ENCODE data around the gene CKAP2L.
"Not testable (repeated sequence)": the region's sequence is repeated elsewhere in the genome, so short reads cannot be mapped to it uniquely, and the experiment has no call there.

Gene CKAP2L

GRCh38 chr2:112706947-112707346 is 57.5 kb downstream of the CKAP2L start:
- not testable (repeated sequence) for DNase-seq

GRCh38 chr2:112706170-112706664 is 58.2 kb downstream of the CKAP2L start:
- no peak for DNase-seq

GRCh38 chr2:112705575-112705974 is 58.8 kb downstream of the CKAP2L start:
- no peak for DNase-seq

GRCh38 chr2:112703684-112704083 is 60.7 kb downstream of the CKAP2L start:
- no peak for DNase-seq

GRCh38 chr2:112701052-112701451 is 63.4 kb downstream of the CKAP2L start:
- no peak for DNase-seq

GRCh38 chr2:112699984-112700667 is 64.3 kb downstream of the CKAP2L start:
- DNase-seq = no peak

- DNase-seq = no peak
Observed at GRCh38 chr2:112698834-112699515, 65.4 kb downstream of the CKAP2L start.

GRCh38 chr2:112694182-112694581 is 70.2 kb downstream of the CKAP2L start:
- DNase-seq = no peak

- DNase-seq = no peak
Observed at GRCh38 chr2:112693596-112693995, 70.8 kb downstream of the CKAP2L start.

GRCh38 chr2:112692918-112693317 is 71.5 kb downstream of the CKAP2L start:
- DNase-seq = no peak

GRCh38 chr2:112692495-112692911 is 71.9 kb downstream of the CKAP2L start:
- DNase-seq = no peak

- DNase-seq = no peak
Observed at GRCh38 chr2:112691881-112692281, 72.5 kb downstream of the CKAP2L start.

- DNase-seq = no peak
Observed at GRCh38 chr2:112690853-112691401, 73.5 kb downstream of the CKAP2L start.

- DNase-seq = no peak
Observed at GRCh38 chr2:112688086-112688880, 76.1 kb downstream of the CKAP2L start.

- no peak for DNase-seq
Observed at GRCh38 chr2:112687522-112687921, 76.9 kb downstream of the CKAP2L start.

Data from cerebellar nuclear complex (tissue), 1 donor.